NCI-H524 (cell line): ENCODE measurements around the gene RPL27.
"Not testable (repeated sequence)": the region's sequence is repeated elsewhere in the genome, so short reads cannot be mapped to it uniquely, and the experiment has no call there.

Experiments
- DNase-seq, 2 experiments: peaks; one replicate each; lab custom pipeline; 2025; lab: John Stamatoyannopoulos, UW

RPL27 gene

GRCh38 chr17:42993913-42994312, 4.3 kb upstream of the RPL27 start:
- not testable (repeated sequence) for DNase-seq

DNA sequence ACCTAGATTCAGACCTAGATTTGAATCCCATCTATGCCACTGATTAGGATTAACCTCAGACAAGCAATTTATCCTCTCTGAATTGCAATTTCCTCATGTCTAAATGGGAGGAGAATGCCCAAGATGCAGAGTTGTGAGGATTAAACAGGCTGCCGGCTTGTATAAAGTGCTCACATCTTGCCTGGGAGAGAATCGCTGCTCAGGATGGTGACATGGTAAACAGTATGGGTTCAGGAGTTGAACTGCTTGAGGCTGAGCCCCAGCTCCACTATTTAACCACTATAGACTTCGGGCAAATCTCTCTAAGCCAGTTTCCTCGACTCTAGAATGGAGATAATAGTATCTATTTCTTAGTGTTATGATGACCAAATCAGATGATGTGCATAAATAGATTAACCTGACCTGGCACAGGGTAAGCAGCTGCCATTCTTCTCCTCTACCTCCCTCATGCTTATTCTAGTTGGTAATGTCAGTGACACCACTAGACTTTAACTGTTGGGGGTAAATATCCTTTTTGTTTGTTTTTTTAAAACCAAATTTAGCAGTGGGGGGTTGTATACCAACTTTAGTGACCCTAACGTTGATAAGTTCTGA, 732 bp upstream of the RPL27 start:
- peak in 1 of 2 experiments; percentile 43 for DNase-seq

DNA sequence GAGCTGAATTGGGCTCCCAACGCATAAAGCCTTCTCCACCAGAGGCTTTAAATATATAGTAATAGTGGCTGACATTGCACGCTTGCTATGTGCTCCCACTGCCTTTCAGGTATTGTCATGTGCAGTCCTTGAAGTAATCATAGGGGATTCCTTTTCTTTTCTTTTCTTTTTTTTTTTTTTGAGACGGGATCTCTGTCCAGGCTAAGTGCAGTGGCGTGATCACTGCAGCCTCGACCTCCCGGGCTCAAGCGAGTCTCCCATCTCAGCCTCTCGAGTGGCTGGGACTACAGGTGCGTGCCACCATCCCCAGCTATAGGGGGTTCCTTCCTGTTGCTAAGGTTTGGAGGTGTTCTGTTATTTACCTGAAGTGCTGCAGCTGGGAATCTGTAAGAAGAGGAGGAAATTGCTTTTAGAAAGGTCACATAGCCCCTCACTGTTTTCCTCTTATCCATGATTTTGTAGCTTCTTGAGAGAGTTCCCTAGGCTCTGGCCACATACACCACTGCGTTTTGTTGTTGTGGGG, 845 bp downstream of the RPL27 start:
- DNase-seq: no peak

DNA sequence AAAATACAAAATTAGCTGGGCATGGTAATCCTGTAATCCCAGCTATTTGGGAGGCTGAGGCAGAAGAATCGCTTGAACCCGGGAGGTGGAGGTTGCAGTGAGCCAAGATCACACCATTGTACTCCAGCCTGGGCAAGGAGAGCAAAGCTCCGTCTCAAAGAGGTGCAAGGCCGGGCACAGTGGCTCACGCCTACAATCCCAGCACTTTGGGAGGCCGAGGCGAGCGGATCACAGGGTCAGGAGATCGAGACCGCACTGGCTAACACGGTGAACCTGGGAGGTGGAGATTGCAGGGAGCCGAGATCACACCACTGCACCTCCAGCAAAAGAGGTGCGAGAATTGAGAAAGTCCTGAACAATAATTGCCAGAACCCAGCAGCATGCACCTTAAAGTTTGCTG, 2.7 kb downstream of the RPL27 start:
- not testable (repeated sequence) for DNase-seq

- no peak for DNase-seq
Measured at GRCh38 chr17:43003542-43004172, 5.4 kb downstream of the RPL27 start.

DNA sequence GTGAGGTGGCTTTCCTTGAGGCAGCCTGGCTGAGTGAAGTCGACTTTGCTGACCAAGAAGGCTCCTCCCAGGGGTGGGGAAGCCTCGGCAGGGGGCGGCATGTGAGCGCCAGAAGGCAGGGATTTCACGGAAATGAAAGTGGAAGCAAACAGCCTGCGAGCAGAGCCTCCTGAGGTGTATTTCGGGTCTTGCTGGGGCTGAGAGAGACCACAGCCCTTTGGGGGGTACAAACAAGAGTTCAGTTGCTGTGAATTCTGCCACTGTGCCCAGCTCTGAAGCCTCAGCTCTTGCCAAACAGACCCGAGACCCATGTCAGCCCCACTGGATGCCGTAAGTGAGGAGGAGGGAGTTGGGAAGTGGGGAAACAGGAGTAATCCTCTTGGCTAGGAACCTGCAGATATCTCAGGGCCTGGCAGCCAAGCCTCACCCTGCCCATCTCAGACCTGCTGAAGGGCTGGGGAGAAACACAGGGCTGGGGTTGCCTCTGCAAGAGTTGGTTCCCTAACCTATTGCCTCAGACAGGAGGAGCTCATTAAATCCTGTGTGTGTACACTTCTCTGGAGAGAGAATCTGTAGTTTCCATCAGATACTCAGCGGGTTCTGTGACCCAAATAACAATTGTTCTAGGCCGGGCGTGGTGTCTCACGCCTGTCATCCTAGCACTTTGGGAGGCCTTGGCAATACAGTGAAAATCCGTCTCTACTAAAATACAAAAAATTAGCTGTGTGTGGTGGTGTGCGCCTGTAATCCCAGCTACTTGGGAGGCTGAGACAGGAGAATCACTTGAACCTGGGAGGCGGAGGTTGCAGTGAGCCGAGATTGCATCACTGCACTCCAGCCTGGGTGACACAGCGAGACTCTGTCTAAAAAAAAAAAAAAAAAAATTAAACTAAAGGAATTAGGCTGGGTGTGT, 8.7 kb downstream of the RPL27 start, which contains the start of gene IFI35:
IFI35 (plus strand) TSS at position 146 of the 913 bp plus-strand sequence; CDS start at position 310, 164 bp downstream.
- peak; percentile 43 to 83 for DNase-seq

DNA sequence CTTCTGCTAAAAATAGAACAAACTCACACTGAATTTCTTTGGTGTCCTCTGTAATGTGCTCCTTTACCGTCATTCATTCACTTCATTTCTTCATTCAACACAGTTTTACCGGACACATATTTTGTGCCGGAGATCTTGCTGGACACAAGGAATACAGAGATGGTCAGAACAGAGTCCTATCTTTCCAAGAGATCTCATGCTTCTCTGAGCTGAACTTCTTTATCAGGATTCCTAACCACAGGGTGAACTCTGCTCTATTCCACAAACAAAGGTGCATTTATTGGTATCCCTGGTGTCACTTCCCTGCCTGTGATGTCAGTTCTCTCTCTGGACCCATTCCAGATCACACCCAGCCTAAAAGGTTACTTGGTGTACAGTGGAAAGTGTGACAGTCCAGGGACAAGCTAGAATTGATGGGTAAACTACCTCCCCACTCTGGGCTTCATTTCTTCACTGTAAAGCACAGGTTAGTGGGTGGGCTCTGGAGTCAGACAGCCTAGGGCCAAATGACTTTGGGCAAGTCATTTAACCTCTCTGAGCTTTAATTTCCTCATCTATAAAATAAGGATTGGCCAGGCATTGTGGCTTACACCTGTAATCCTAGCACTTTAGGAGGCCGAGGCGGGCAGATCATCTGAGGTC, 12.6 kb downstream of the RPL27 start:
- DNase-seq: no peak

- no peak for DNase-seq
Measured at GRCh38 chr17:43011728-43012472, 13.7 kb downstream of the RPL27 start.

DNA sequence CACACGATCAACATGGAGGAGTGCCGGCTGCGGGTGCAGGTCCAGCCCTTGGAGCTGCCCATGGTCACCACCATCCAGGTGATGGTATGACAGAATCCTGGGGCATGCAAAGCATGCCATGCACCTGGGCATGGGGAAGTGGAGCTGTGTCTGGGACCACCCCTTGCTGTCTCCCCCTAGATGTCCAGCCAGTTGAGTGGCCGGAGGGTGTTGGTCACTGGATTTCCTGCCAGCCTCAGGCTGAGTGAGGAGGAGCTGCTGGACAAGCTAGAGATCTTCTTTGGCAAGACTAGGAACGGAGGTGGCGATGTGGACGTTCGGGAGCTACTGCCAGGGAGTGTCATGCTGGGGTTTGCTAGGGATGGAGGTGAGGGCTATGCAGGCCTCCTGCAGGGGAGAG, 15.1 kb downstream of the RPL27 start:
- no peak for DNase-seq

DNA sequence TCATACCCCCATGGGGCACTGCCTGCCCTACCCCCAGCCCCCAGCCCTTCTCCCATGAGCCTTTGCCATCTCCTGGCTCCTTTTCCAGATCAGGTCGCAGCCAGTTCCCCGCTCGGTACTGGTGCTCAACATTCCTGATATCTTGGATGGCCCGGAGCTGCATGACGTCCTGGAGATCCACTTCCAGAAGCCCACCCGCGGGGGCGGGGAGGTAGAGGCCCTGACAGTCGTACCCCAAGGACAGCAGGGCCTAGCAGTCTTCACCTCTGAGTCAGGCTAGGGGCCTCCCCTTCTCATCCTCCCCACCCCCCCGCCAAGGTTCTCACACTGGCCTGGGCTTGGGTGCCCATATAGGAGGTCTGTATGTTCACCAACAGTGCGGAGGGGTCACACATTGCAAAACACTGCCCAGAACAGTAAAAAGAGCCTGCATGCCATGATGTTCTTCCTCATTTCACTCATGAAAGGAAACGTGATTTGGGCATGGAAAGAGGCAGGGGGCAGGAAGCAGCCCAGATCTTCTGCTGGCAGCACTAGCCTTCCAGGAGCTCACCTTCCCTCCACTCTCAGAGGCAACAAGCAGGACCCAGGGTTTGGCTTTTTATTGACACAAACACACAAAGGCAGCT, 15.9 kb downstream of the RPL27 start:
- DNase-seq: no peak

DNA sequence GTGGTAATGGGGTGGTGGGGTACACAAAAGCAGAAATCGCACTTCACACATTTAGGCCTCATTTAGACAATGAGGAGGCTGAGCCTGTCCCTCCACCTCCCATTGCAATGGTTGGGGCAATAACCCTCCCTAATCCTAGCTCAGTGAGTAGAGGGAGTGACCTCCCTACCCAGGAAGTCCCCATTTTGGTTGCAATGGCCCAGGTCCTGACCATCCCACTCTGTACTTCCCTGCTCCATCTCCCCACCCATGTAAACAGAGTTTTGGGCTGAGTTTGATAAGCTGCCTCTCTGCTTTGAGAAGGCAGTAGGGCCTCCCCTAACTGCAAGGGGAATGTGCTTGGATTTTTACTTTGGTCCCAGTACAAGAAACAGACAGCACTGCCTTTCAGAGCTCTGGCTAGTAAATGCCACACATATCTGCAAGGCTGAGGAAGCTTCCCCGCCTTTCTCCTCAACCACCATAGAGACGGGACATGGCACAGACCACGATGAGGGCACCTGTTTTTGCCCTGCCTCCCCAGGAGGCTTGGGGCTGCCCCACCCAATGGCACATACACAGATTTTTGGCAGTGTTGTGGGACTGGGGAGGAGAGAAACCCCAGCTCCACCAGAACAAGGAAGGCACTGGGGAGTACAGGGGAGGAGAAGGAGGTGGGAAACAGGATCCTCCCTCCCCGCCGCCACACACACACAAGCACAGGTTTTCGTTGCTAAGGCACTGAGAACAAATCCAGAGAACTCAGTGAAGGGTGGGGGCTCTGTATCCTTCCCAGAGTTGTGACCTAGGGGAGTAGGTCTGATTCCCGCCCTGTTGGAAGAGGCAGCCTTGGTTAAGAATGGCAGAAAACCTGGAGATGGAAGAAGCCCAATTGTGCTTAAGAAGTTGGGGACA, 16.7 kb downstream of the RPL27 start:
- no peak for DNase-seq

GRCh38 chr17:43015579-43015978, 17.4 kb downstream of the RPL27 start:
- DNase-seq: no peak

- DNase-seq: no peak
Measured at GRCh38 chr17:43016216-43016615, 18.0 kb downstream of the RPL27 start.

DNA sequence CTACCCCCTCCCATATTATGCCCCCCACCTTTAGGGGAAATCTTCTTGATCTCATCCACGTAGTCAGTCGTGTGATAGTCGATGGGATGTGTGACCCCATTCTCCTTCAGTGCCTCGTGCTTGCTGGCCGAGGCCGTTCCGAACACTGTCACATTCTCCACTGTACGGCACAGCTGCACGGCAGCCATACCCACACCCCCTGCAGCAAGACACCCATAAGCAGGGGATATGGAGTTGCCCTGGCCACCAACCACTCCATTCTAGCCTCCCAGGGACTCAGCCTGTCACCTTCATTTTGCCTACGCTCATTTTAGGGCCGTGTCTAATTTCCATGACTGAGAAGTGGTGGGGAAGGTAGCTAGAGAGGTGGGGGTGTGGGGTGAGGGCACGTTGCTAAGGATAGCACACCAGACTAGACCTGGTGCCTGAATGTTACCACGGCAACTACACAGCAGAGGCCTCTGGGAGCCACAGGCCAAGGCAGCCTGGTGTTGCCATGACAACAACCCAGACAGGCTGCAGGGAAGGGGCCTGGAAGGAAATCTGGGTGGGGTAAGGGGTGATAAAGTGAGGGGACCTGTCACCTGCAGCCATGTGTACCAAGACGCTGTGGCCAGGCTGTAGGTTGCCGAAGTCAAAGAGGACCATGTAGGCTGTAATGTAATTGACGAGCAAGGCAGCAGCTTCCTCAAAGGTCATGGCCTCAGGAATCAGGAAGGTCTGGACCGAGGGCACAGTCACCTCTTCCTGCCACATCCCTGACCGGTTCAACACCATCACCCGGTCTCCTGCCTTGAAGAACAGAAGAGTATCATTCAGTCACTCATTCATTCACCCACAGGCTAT, 20.0 kb downstream of the RPL27 start:
- DNase-seq: peak; percentile 49 to 78

DNA sequence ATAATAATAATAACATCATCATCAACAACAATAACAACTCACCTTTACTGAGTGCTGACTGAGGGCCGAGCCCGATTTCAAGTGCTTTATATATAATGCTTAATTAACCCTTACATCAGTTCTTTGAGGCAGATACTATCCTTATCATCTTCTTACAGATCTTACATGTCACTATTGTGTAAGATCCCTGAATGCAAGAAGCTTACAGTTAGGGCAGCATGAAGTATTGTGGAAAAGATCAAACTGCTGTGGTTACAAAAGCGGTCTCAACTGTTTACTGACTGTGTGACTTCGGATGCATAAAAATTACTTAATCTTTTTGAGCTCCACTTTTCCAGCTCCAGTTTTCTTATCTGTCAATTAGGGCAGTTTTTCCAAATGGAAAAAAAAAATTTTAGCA, 20.7 kb downstream of the RPL27 start:
- DNase-seq: no peak

DNA sequence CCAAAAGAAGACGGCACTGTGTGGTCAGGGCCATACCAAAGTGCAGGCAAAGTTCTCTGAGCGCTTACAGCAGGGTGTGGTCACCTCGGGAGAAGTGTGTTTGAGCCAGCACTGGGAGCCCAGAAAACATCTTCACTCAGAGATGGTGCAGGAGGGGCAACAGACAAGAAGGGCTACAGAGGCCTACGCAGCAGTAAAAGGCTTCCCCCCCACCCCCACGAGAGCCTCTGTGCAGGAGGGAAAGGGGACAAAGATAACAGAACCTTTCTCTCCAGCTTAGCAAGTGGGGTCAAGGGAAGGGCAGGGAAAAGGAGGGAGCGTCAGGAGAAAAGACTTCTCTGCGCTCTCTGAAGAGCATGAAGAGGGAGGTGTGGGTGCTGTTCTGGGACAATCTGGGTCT, 21.2 kb downstream of the RPL27 start:
- no peak for DNase-seq

GRCh38 chr17:43020030-43020621, 21.9 kb downstream of the RPL27 start:
- no peak for DNase-seq
